NCI-H1092 (cell line): Measurements from ENCODE around the gene IRGM.

Experiments used
- DNase-seq: peaks from one replicate; lab custom pipeline; 2025; lab: John Stamatoyannopoulos, UW

Gene IRGM

GRCh38 chr5:150895431-150896428 is 49.4 kb downstream of the IRGM start:
- DNase-seq, result no peak
